ENCODE results near the gene IGHMBP2.
"Not testable (repeated sequence)": the region's sequence is repeated elsewhere in the genome, so short reads cannot be mapped to it uniquely, and the experiment has no call there.

Gene IGHMBP2

DNA sequence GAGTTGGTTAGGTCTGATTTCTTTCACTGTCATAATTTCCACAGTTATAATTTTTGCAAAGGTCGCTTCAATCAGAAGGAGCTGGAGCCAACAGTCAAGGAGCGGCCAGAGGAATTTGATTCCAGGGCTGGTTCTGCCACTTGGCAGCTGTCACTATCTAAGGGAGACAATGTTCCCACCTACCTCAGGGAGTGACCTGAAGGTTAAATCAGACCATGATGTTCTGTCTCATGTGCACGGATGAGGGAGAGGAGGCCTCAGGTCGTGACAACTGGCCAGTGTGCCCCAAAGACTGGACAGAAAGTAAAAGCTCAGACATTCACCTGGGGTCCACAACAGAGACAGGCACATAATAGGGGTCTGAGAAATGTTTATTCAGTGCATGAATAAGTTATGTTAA, 69.5 kb downstream of the IGHMBP2 start:
- no peak for TF ChIP-seq ZFX (IDR thresholded peaks at IDR 0.05)
- TF ChIP-seq, protein P1, sequence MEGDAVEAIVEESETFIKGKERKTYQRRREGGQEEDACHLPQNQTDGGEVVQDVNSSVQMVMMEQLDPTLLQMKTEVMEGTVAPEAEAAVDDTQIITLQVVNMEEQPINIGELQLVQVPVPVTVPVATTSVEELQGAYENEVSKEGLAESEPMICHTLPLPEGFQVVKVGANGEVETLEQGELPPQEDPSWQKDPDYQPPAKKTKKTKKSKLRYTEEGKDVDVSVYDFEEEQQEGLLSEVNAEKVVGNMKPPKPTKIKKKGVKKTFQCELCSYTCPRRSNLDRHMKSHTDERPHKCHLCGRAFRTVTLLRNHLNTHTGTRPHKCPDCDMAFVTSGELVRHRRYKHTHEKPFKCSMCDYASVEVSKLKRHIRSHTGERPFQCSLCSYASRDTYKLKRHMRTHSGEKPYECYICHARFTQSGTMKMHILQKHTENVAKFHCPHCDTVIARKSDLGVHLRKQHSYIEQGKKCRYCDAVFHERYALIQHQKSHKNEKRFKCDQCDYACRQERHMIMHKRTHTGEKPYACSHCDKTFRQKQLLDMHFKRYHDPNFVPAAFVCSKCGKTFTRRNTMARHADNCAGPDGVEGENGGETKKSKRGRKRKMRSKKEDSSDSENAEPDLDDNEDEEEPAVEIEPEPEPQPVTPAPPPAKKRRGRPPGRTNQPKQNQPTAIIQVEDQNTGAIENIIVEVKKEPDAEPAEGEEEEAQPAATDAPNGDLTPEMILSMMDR (conservative IDR thresholded peaks at IDR 0.05) = no peak
- H3K27ac ChIP-seq = peak overlapping the region; percentile 5; the same call in 1 of the 2 replicates

DNA sequence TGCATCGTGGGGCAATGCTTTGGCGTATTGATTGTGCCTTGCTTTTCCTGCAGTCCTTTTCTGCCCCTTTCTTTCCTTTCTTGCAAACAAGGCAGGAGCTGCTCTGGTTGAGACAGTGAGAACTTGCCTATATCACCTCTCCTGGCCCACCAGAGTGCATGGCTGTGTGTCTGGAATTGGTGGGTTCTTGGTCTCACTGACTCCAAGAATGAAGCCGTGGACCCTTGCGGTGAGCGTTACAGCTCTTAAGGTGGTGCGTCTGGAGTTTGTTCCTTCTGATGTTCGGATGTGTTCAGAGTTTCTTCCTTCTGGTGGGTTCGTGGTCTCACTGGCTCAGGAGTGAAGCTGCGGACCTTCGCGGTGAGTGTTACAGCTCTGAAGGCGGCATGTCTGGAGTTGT, 70.0 kb downstream of the IGHMBP2 start:
- H3K27ac ChIP-seq = not testable (repeated sequence)

DNA sequence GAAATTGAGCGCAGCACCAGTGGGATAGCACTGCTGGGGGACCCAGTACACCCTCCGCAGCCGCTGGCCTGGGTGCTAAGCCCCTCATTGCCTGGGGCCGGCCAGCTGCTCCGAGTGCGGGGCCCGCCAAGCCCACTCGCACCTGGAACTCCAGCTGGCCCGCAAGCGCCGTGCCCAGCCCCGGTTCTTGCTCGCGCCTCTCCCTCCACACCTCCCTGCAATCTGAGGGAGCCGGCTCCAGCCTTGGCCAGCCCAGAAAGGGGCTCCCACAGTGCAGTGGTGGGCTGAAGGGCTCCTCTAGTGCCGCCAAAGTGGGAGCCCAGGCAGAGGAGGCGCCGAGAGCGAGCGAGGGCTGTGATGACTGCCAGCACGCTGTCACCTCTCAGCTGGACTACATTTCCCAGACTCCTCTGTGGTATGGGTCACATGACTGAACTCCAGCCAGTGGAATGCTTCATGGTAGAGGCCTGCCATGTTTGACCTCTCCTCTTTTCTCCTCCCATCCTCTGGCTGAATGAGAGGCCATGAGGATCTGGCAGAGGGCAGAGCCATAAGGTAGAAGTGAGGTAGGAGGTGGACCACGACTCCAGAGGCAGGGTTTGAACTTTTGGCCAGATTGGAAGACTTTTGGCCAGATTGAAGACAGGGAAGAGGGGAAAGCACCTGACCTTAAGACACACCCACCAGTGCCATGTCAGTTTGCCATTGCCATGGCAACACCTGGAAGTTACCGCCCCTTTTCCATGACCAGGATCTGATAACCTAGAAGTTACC, 70.9 kb downstream of the IGHMBP2 start:
- TF ChIP-seq ZFX (IDR thresholded peaks at IDR 0.05) = no peak
- TF ChIP-seq, protein P1 (conservative IDR thresholded peaks at IDR 0.05) = no peak
- peak overlapping the region; percentile 6; the same call in 1 of the 2 replicates for H3K27ac ChIP-seq

DNA sequence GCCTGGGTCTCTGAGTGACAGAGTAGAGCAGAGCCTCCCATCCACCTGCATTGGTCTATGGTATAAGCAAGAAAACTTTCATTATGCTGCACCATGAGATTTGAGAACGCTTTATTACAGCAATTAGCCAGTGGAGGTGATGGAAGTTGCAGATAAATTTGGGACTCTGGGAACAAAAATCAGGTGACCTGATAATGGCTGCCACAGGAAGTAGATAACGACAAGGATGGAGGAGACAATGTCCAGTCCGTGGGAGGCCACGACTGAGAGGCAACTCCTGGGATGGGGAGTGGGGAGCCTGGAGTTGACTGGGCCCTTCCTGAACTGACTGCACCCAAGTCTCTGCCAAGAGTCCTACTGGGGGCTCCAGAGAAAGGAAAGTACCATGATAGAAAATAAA, 72.4 kb downstream of the IGHMBP2 start:
- no peak overlapping the region for H3K27ac ChIP-seq
- TF ChIP-seq, protein P1 (conservative IDR thresholded peaks at IDR 0.05) = no peak
- TF ChIP-seq ZFX (IDR thresholded peaks at IDR 0.05) = no peak

DNA sequence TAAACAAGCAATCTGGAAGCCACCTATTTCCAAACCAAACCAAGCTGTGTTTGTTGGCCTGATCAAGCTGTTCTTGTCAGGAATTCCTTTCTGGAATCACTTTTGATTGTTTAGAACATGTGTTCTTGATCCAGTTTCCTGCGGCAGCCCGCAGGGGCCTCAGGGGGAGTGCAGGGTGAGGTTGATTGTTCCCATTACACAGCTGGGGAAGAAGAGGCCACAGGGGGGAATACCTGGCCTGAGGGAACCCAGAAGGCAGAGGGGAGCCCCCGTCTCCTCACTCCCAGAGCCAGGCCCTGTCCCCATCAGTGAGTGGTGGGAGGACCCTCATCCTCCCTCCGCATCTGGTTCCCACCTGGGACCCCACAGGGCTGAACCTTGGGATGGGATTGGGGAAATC, 72.9 kb downstream of the IGHMBP2 start:
- no peak overlapping the region for H3K27ac ChIP-seq
- no peak for TF ChIP-seq ZFX (IDR thresholded peaks at IDR 0.05)
- TF ChIP-seq, protein P1 (conservative IDR thresholded peaks at IDR 0.05) = no peak

DNA sequence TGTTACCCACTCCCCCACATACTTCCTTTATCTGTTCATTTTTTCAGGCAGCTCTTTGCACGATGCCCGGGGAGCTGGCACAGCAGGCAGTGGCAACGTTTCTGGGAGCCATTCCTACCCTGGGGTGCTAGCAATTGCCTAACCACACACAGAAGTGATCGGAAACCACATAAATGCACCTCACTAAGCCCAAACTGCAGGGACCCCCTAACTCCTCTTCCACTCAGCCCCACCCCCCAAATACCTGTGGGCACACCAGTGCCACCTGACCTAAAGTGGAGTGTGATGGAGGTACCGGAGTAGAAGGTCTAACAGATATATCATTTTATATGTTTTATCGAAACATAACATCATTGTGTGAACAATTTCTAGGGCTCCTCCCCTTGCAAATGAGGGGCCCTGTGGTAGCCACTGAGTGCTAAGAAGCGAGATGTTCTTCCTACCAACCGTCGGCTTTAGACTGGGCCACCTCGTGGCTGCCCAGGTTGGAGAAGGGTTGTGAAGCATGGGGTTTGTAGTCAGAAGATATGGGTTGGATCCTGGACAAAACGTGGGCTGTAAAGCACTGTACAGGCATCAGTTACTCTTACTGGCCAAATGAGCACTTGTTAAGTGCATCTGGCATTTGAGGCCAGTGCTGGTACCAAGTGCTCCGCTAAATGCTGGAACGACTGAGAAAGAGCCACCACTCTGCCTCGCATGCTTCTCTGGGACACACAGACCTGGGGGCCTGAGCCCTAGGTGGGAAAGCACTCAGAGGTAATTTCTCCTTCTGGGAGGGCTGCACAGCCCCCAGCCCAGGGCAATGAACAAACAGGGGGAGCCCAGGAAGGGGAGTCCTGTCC, 74.3 kb downstream of the IGHMBP2 start:
- no peak overlapping the region for H3K27ac ChIP-seq
- TF ChIP-seq, protein P1 (conservative IDR thresholded peaks at IDR 0.05) = no peak
- no peak for TF ChIP-seq ZFX (IDR thresholded peaks at IDR 0.05)

DNA sequence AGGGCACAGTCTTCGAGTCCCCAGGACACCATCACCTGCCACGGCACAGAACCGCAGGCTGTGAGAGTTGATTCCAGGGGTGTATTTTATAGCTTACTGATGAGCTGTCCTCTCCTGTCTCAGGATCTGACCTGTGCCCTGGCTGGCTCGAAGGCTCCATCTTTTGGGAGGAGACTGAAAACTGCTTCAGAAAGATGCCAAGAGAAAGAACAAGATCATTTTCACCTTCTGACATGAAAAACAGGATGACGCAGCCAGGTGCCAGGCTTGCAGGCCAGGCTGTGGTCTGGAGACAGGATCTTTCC, 74.9 kb downstream of the IGHMBP2 start:
- H3K27ac ChIP-seq = no peak overlapping the region
- no peak for TF ChIP-seq ZFX (IDR thresholded peaks at IDR 0.05)
- TF ChIP-seq, protein P1 (conservative IDR thresholded peaks at IDR 0.05) = no peak

All from C4-2B (cell line).